Measurements from ENCODE around the gene CRISP3.
"Not testable (repeated sequence)": the region's sequence is repeated elsewhere in the genome, so short reads cannot be mapped to it uniquely, and the experiment has no call there.

The CRISP3 gene
- long read RNA-seq, donor 1: 0 reads
- long read RNA-seq, donor 2: 0 reads
- long read RNA-seq, donor 3: 0 reads
- long read RNA-seq, donor 4: 0 reads
- long read RNA-seq, donor 5: 0 reads
- long read RNA-seq, donor 6, partial matches to known transcripts: 0 of 1 reads
- long read RNA-seq, donor 6, other reads (novel, unspliced or antisense): 0 of 1 reads
- long read RNA-seq, donor 7, partial matches to known transcripts: 0 of 1 reads
- long read RNA-seq, donor 7, other reads (novel, unspliced or antisense): 0 of 1 reads
- long read RNA-seq, donor 8: 0 reads

GRCh38 chr6:49744259-49744658 lies at the start of gene CRISP3:
CRISP3 (minus strand) TSS chr6:49744388; CDS start chr6:49744367, 21 bp downstream.
- DNase-seq: no peak

- DNase-seq: no peak
Observed at GRCh38 chr6:49790341-49790740, 46.2 kb upstream of the CRISP3 start.

- no peak for DNase-seq
Observed at GRCh38 chr6:49787176-49787575, 43.0 kb upstream of the CRISP3 start, which contains the start of gene PGK2. PGK2 (minus strand) TSS chr6:49787285; CDS start chr6:49787187, 98 bp downstream.

- DNase-seq: no peak
Observed at GRCh38 chr6:49784272-49784671, 40.1 kb upstream of the CRISP3 start.

GRCh38 chr6:49782725-49783124 lies 38.5 kb upstream of the CRISP3 start:
- no peak for DNase-seq

GRCh38 chr6:49782293-49782692 lies 38.1 kb upstream of the CRISP3 start:
- no peak for DNase-seq

- DNase-seq: no peak
Observed at GRCh38 chr6:49776444-49776843, 32.3 kb upstream of the CRISP3 start.

- no peak for DNase-seq
Observed at GRCh38 chr6:49775043-49775442, 30.9 kb upstream of the CRISP3 start.

- DNase-seq: no peak
Observed at GRCh38 chr6:49772285-49772684, 28.1 kb upstream of the CRISP3 start.

- DNase-seq: no peak
Observed at GRCh38 chr6:49766762-49767161, 22.6 kb upstream of the CRISP3 start.

- DNase-seq: no peak
Observed at GRCh38 chr6:49764571-49765236, 20.5 kb upstream of the CRISP3 start.

- no peak for DNase-seq
Observed at GRCh38 chr6:49743429-49743828, 759 bp downstream of the CRISP3 start.

GRCh38 chr6:49739423-49739822 lies 4.8 kb downstream of the CRISP3 start:
- DNase-seq: no peak

- DNase-seq: no peak
Observed at GRCh38 chr6:49736017-49736508, 8.1 kb downstream of the CRISP3 start.

- no peak for DNase-seq
Observed at GRCh38 chr6:49733680-49734079, 10.5 kb downstream of the CRISP3 start.

- DNase-seq: no peak
Observed at GRCh38 chr6:49732781-49733180, 11.4 kb downstream of the CRISP3 start.

GRCh38 chr6:49730251-49730650 lies 13.9 kb downstream of the CRISP3 start:
- DNase-seq: no peak

GRCh38 chr6:49723917-49724316 lies 20.3 kb downstream of the CRISP3 start:
- not testable (repeated sequence) for DNase-seq

- DNase-seq: no peak
Observed at GRCh38 chr6:49721297-49721696, 22.9 kb downstream of the CRISP3 start.

- DNase-seq: no peak
Observed at GRCh38 chr6:49720372-49720771, 23.8 kb downstream of the CRISP3 start.

GRCh38 chr6:49713346-49713745 lies 30.8 kb downstream of the CRISP3 start, which contains the start of gene CRISP2:
CRISP2 (minus strand) TSS chr6:49713543; CDS start chr6:49709196, 4,347 bp downstream.
- DNase-seq: peak; percentile 13

GRCh38 chr6:49698478-49698877 lies 45.7 kb downstream of the CRISP3 start:
- DNase-seq: no peak

- DNase-seq: no peak
Observed at GRCh38 chr6:49693512-49693911, 50.7 kb downstream of the CRISP3 start.

GRCh38 chr6:49692534-49692933 lies 51.7 kb downstream of the CRISP3 start:
- no peak for DNase-seq
